T-cell (primary cell): ENCODE results near the gene DRC3. TPM values are rescaled to one million over a fixed set of nuclear protein-coding genes. Genes with fewer than 3 reads are reported as not detected.

Experiments
- ATAC-seq, 4 experiments: fragments of 200-7000 bp in 3 of 4; fragments of 150-1000 bp in 1 of 4; cut with Tn5 transposase; replicated peaks in 1 of 4; 1 replicate in 3 of 4; 2 replicates in 1 of 4; pipeline ENCODE4 v1.10.0; 2021; ENCODE audit warnings: moderate library complexity in 3 of 4, mild to moderate bottlenecking in 2 of 4, moderate number of reproducible peaks in 1 of 4
- CTCF ChIA-PET, 2 donors: fragments of 300-600 bp; sonication (Branson Sonifier 250); formaldehyde crosslinking; loops; one replicate each; lab custom pipeline; 2022; ENCODE audit warnings: antibody characterized with exemption in 2 of 2; lab: Charles Lee
- POLR2A ChIA-PET, 2 donors: fragments of 300-600 bp; sonication (Branson Sonifier 250); formaldehyde crosslinking; loops; one replicate each; lab custom pipeline; 2022; ENCODE audit warnings: antibody characterized with exemption in 2 of 2; lab: Charles Lee
- DNase-seq, 35 experiments: peaks; one replicate each; pipeline versions ENCODE4 v3.0.0 to v3.0.0-alpha.2; 2013 to 2023
- H3K27ac ChIP-seq: one replicate; pipeline ENCODE4 v1.5.1; 2013; ENCODE audit warnings: low read length
- H3K27me3 ChIP-seq, 2 experiments: replicated peaks in 1 of 2; 1 replicate in 1 of 2; 2 replicates in 1 of 2; pipeline versions ENCODE4 v1.6.1 to v1.7.0; 2013; ENCODE audit warnings: low read length in 1 of 2, mixed read lengths in 1 of 2; ENCODE audit not compliant: control insufficient read depth in 2 of 2, insufficient read depth in 2 of 2; ENCODE audit errors: extremely low read depth in 1 of 2
- H3K36me3 ChIP-seq, 2 donors: 1 replicate in 1 of 2; 2 replicates in 1 of 2; pipeline versions ENCODE4 v1.6.1 to v1.7.0; 2013; ENCODE audit warnings: low read length in 1 of 2; ENCODE audit not compliant: control insufficient read depth in 2 of 2, insufficient read depth in 1 of 2; ENCODE audit errors: extremely low read depth in 1 of 2
- H3K4me1 ChIP-seq, 2 experiments: 1 replicate in 1 of 2; 2 replicates in 1 of 2; pipeline versions ENCODE4 v1.6.1 to v1.7.0; 2013; ENCODE audit warnings: low read length in 2 of 2, mixed read lengths in 1 of 2; ENCODE audit not compliant: insufficient read depth in 2 of 2, control insufficient read depth in 1 of 2; ENCODE audit errors: extremely low read depth in 1 of 2
- H3K4me3 ChIP-seq, 2 donors: 1 replicate in 1 of 2; 2 replicates in 1 of 2; pipeline versions ENCODE4 v1.5.1 to v1.7.0; 2013; ENCODE audit warnings: mild to moderate bottlenecking in 2 of 2, low read length in 1 of 2, moderate library complexity in 1 of 2; ENCODE audit not compliant: control insufficient read depth in 1 of 2; ENCODE audit errors: extremely low read depth in 1 of 2
- H3K9me3 ChIP-seq: 2 replicates; pipeline ENCODE4 v1.7.0; 2013
- H3K27ac Mint-ChIP-seq, 2 donors: one replicate each; pipeline ENCODE4 v1.8.0; 2020 to 2021; ENCODE audit warnings: mild to moderate bottlenecking in 2 of 2, mixed read lengths in 2 of 2
- H3K27me3 Mint-ChIP-seq, 2 donors: one replicate each; pipeline ENCODE4 v1.8.0; 2021 to 2022; ENCODE audit warnings: mixed read lengths in 2 of 2
- H3K36me3 Mint-ChIP-seq: one replicate; pipeline ENCODE4 v1.8.0; 2021; ENCODE audit warnings: mixed read lengths
- H3K4me1 Mint-ChIP-seq, 3 donors: one replicate each; pipeline ENCODE4 v1.8.0; 2020 to 2022; ENCODE audit warnings: mixed read lengths in 3 of 3, mild to moderate bottlenecking in 1 of 3
- H3K4me3 Mint-ChIP-seq, 3 donors: one replicate each; pipeline ENCODE4 v1.8.0; 2020 to 2022; ENCODE audit warnings: mild to moderate bottlenecking in 3 of 3, mixed read lengths in 3 of 3, moderate library complexity in 3 of 3
- H3K9me3 Mint-ChIP-seq, 3 donors: one replicate each; pipeline ENCODE4 v1.8.0; 2020 to 2022; ENCODE audit warnings: mixed read lengths in 3 of 3
- WGBS: methylation state at CpG from one replicate; pipeline ENCODE4 v1.1.5; 2013; ENCODE audit warnings: missing lambda C conversion rate; ENCODE audit not compliant: insufficient coverage; 5-methylcytosine and 5-hydroxymethylcytosine counted together
- total RNA-seq, 35 experiments: library from RNA in 6 of 35; stranded (reverse) in 6 of 35; fragments of 120-200 nt in 1 of 35; gene quantifications; one replicate each; pipeline versions ENCODE4 v1.2.1 to v1.2.4 and lab custom pipeline; 2013 to 2026

The DRC3 gene
- total RNA-seq, 5 donors from 2014 or later (not counting 1 experiment from before 2014, with no cell fraction given), result 0.32 to 0.58 (median 0.53) TPM; not detected in 2

GRCh38 chr17:17965152-17965721, 7.4 kb upstream of the DRC3 start:
- peaks cover 68 to 71% (median 69%) of the 10 kb centered on the region in 3 donors for H3K4me1 Mint-ChIP-seq
- peak overlapping the region; percentile 1 to 64 for H3K27ac Mint-ChIP-seq
- ATAC-seq (no peak), DNase-seq (no peak)
- POLR2A ChIA-PET, result interaction anchor here in 1 of 2 donors (0.6 kb wide), 1 partner anchor 219 kb away, joined by 6 read pairs; no protein-coding TSS in a partner anchor
- WGBS, result 100% methylated on average over 1 of the region's 2 CpGs
- Histone ChIP-seq H3K27ac (no peak overlapping the region), H3K4me3 (no peak overlapping the region), H3K4me1 (peaks cover 6 to 19% of the 10 kb centered on the region in 2 experiments), H3K9me3 (no peaks in the 10 kb centered on the region), H3K36me3 (no peaks in the 10 kb centered on the region), H3K27me3 (no peaks in the 10 kb centered on the region)
- no peak overlapping the region for H3K4me3 Mint-ChIP-seq
- CTCF ChIA-PET, result no interaction called here
- H3K9me3 Mint-ChIP-seq, result no peaks in the 10 kb centered on the region
- peaks cover 10% of the 10 kb centered on the region for H3K36me3 Mint-ChIP-seq
- H3K27me3 Mint-ChIP-seq, result no peaks in the 10 kb centered on the region

- H3K27me3 Mint-ChIP-seq, result no peaks in the 10 kb centered on the region
- Histone ChIP-seq H3K4me1 (peaks cover 12 to 26% of the 10 kb centered on the region in 2 experiments), H3K9me3 (no peaks in the 10 kb centered on the region), H3K36me3 (no peaks in the 10 kb centered on the region), H3K4me3 (no peak overlapping the region), H3K27me3 (no peaks in the 10 kb centered on the region), H3K27ac (no peak overlapping the region)
- no peak overlapping the region for H3K4me3 Mint-ChIP-seq
- peak overlapping the region; percentile 34 to 47 for H3K27ac Mint-ChIP-seq
- H3K36me3 Mint-ChIP-seq, result peaks cover 10% of the 10 kb centered on the region
- CTCF ChIA-PET, result no interaction called here
- DNase-seq, result no peak
- WGBS, result no CpG with 5 or more reads among the region's 3 CpGs
- peaks cover 69 to 71% (median 70%) of the 10 kb centered on the region in 3 donors for H3K4me1 Mint-ChIP-seq
- POLR2A ChIA-PET, result no interaction called here
- ATAC-seq, result no peak
- no peaks in the 10 kb centered on the region for H3K9me3 Mint-ChIP-seq
Observed at GRCh38 chr17:17966399-17966798, 6.3 kb upstream of the DRC3 start.

- Mint-ChIP-seq H3K27me3 (no peaks in the 10 kb centered on the region), H3K36me3 (peaks cover 6% of the 10 kb centered on the region), H3K4me1 (peaks cover 48 to 62% (median 59%) of the 10 kb centered on the region in 3 donors), H3K27ac (peak overlapping the region; percentile 69 to 78), H3K9me3 (no peaks in the 10 kb centered on the region), H3K4me3 (peak overlapping the region; percentile 78 to 86 (median 83))
- ATAC-seq, result no peak
- H3K27ac ChIP-seq, result no peak overlapping the region
- H3K4me3 ChIP-seq, result peak overlapping the region; percentile 69 to 72
- H3K9me3 ChIP-seq, result no peaks in the 10 kb centered on the region
- DNase-seq, result no peak
- H3K36me3 ChIP-seq, result no peaks in the 10 kb centered on the region
- no CpG with 5 or more reads among the region's 1 CpG for WGBS
- POLR2A ChIA-PET, result interaction anchor here (0.6 to 0.7 kb wide), 3 partner anchors 55 to 133 kb away, joined by 3 to 4 read pairs (median 4); no protein-coding TSS in a partner anchor
- CTCF ChIA-PET, result interaction anchor here (0.6 to 0.7 kb wide), 3 partner anchors 11 to 289 kb away, joined by 3 to 5 read pairs (median 4); no protein-coding TSS in a partner anchor
- peaks cover 10 to 30% of the 10 kb centered on the region in 2 experiments for H3K4me1 ChIP-seq
- H3K27me3 ChIP-seq, result no peaks in the 10 kb centered on the region
Observed at GRCh38 chr17:17970699-17971430, 1.8 kb upstream of the DRC3 start.

GRCh38 chr17:17971431-17972125, 1.1 kb upstream of the DRC3 start:
- DNase-seq, result peak in 10 of 35 experiments; percentile 6 to 32 (median 16)
- Mint-ChIP-seq H3K36me3 (peaks cover 3% of the 10 kb centered on the region), H3K4me1 (peaks cover 41 to 55% (median 52%) of the 10 kb centered on the region in 3 donors), H3K27ac (peak overlapping the region in 1 of 2 donors; percentile 69), H3K9me3 (no peaks in the 10 kb centered on the region), H3K27me3 (no peaks in the 10 kb centered on the region), H3K4me3 (peak overlapping the region; percentile 78 to 86 (median 83))
- peak overlapping the region; percentile 69 to 72 for H3K4me3 ChIP-seq
- H3K27me3 ChIP-seq, result no peaks in the 10 kb centered on the region
- no peak overlapping the region for H3K27ac ChIP-seq
- peak in 1 of 4 experiments; percentile 0 for ATAC-seq
- WGBS, result 3% methylated on average over 32 of the region's 33 CpGs
- no peaks in the 10 kb centered on the region for H3K36me3 ChIP-seq
- H3K4me1 ChIP-seq, result peaks cover 10 to 30% of the 10 kb centered on the region in 2 experiments
- ChIA-PET POLR2A (interaction anchor here (1.0 to 1.6 kb wide), 2 partner anchors 14 to 135 kb away, joined by 4 to 7 read pairs; partner anchors contain the start of gene SREBF1 (in 1 of the 2)), CTCF (interaction anchor here (0.6 to 1.2 kb wide), 7 partner anchors 11 to 288 kb away, joined by 3 to 5 read pairs (median 3); no protein-coding TSS in a partner anchor)
- no peaks in the 10 kb centered on the region for H3K9me3 ChIP-seq

GRCh38 chr17:17972952-17973254, 241 bp downstream of the DRC3 start:
- peaks cover 28 to 42% (median 39%) of the 10 kb centered on the region in 3 donors for H3K4me1 Mint-ChIP-seq
- peaks cover 3% of the 10 kb centered on the region for H3K36me3 Mint-ChIP-seq
- peak overlapping the region; percentile 50 to 60 for H3K4me3 ChIP-seq
- ChIA-PET POLR2A (interaction anchor here (0.5 to 1.6 kb wide), 7 partner anchors 13 to 1405 kb away, joined by 3 to 9 read pairs (median 6); partner anchors contain the start of genes FLCN (in 1 of the 2) and SREBF1 (in 1 of the 2)), CTCF (interaction anchor here in 1 of 2 donors (0.5 to 1.4 kb wide), 8 partner anchors 13 to 581 kb away, joined by 3 to 8 read pairs (median 4); no protein-coding TSS in a partner anchor)
- 0% methylated on average over 9 of the region's 13 CpGs for WGBS
- no peaks in the 10 kb centered on the region for H3K9me3 ChIP-seq
- H3K27ac ChIP-seq, result peak overlapping the region; percentile 65
- ATAC-seq (no peak), DNase-seq (no peak)
- no peaks in the 10 kb centered on the region for H3K27me3 Mint-ChIP-seq
- H3K9me3 Mint-ChIP-seq, result no peaks in the 10 kb centered on the region
- H3K27me3 ChIP-seq, result no peaks in the 10 kb centered on the region
- H3K4me3 Mint-ChIP-seq, result peak overlapping the region; percentile 83 to 96 (median 91)
- peak overlapping the region; percentile 86 to 89 for H3K27ac Mint-ChIP-seq
- H3K36me3 ChIP-seq, result no peaks in the 10 kb centered on the region
- peaks cover 10 to 25% of the 10 kb centered on the region in 2 experiments for H3K4me1 ChIP-seq

- WGBS, result 54% methylated on average over 4 of the region's 8 CpGs
- peaks cover 9 to 19% of the 10 kb centered on the region in 2 experiments for H3K4me1 ChIP-seq
- Mint-ChIP-seq H3K4me3 (no peak overlapping the region), H3K36me3 (no peaks in the 10 kb centered on the region), H3K27ac (no peak overlapping the region), H3K9me3 (no peaks in the 10 kb centered on the region), H3K27me3 (no peaks in the 10 kb centered on the region), H3K4me1 (peaks cover 10 to 23% (median 21%) of the 10 kb centered on the region in 3 donors)
- H3K36me3 ChIP-seq, result no peaks in the 10 kb centered on the region
- H3K27ac ChIP-seq, result no peak overlapping the region
- CTCF ChIA-PET, result no interaction called here
- POLR2A ChIA-PET, result no interaction called here
- H3K4me3 ChIP-seq, result no peak overlapping the region
- no peaks in the 10 kb centered on the region for H3K27me3 ChIP-seq
- H3K9me3 ChIP-seq, result no peaks in the 10 kb centered on the region
- DNase-seq (no peak), ATAC-seq (no peak)
Observed at GRCh38 chr17:17975436-17975835, 2.8 kb downstream of the DRC3 start.
